Measurements from ENCODE around the gene VASH1. TPM values are rescaled to one million over a fixed set of nuclear protein-coding genes. Genes with fewer than 3 reads are reported as not detected.

Gene VASH1
- total and polyA plus RNA-seq, 2 of the 13 experiments (the other 11 are each of a cell fraction or from before 2014, with no cell fraction given): 0.11 to 0.24 TPM

DNA sequence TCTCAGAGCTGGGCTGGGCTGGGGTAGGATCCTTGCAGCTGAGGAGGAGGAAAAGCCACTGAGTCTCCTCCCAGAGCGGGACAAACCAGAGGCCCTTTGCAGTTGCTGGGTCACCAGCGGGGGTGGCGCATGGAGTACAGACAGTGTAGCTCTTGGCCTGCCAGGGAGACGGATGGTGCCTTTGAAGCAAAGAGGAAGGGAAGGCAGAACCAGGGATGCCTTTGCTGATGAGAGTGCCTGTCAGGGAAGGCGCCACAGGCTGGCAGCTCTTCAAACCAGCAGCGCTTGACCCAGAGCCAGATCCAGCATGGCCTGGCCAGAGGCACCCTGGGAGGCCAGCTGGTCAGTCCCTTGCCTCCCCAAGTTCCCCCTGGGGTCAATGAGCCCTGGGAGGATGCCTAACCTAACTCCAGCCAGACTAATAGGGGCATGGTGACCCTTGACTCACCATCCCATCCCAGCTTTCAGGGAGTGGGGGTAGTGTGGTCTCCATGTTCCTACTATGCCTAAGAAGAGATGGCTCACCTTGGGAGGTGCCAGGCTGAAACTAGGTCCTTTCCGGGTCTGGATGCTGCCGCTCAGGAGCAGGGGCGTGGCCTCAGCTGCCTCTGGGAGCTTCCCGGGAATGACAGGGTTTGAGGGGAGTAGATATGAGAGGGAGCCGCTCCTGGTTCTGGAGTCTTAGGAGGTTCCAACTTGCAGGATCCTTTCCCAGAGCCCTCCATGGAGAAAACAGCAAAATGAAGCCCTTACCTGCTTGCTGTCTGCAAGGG is 19.8 kb downstream of the VASH1 start (continued):
- TF ChIP-seq, protein P1, sequence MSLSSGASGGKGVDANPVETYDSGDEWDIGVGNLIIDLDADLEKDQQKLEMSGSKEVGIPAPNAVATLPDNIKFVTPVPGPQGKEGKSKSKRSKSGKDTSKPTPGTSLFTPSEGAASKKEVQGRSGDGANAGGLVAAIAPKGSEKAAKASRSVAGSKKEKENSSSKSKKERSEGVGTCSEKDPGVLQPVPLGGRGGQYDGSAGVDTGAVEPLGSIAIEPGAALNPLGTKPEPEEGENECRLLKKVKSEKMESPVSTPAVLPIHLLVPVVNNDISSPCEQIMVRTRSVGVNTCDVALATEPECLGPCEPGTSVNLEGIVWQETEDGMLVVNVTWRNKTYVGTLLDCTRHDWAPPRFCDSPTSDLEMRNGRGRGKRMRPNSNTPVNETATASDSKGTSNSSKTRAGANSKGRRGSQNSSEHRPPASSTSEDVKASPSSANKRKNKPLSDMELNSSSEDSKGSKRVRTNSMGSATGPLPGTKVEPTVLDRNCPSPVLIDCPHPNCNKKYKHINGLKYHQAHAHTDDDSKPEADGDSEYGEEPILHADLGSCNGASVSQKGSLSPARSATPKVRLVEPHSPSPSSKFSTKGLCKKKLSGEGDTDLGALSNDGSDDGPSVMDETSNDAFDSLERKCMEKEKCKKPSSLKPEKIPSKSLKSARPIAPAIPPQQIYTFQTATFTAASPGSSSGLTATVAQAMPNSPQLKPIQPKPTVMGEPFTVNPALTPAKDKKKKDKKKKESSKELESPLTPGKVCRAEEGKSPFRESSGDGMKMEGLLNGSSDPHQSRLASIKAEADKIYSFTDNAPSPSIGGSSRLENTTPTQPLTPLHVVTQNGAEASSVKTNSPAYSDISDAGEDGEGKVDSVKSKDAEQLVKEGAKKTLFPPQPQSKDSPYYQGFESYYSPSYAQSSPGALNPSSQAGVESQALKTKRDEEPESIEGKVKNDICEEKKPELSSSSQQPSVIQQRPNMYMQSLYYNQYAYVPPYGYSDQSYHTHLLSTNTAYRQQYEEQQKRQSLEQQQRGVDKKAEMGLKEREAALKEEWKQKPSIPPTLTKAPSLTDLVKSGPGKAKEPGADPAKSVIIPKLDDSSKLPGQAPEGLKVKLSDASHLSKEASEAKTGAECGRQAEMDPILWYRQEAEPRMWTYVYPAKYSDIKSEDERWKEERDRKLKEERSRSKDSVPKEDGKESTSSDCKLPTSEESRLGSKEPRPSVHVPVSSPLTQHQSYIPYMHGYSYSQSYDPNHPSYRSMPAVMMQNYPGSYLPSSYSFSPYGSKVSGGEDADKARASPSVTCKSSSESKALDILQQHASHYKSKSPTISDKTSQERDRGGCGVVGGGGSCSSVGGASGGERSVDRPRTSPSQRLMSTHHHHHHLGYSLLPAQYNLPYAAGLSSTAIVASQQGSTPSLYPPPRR (CRISPR knock-in tag; IDR thresholded peaks at IDR 0.05; ENCODE audit: borderline replicate concordance): no peak
- TF ChIP-seq, protein P2, sequence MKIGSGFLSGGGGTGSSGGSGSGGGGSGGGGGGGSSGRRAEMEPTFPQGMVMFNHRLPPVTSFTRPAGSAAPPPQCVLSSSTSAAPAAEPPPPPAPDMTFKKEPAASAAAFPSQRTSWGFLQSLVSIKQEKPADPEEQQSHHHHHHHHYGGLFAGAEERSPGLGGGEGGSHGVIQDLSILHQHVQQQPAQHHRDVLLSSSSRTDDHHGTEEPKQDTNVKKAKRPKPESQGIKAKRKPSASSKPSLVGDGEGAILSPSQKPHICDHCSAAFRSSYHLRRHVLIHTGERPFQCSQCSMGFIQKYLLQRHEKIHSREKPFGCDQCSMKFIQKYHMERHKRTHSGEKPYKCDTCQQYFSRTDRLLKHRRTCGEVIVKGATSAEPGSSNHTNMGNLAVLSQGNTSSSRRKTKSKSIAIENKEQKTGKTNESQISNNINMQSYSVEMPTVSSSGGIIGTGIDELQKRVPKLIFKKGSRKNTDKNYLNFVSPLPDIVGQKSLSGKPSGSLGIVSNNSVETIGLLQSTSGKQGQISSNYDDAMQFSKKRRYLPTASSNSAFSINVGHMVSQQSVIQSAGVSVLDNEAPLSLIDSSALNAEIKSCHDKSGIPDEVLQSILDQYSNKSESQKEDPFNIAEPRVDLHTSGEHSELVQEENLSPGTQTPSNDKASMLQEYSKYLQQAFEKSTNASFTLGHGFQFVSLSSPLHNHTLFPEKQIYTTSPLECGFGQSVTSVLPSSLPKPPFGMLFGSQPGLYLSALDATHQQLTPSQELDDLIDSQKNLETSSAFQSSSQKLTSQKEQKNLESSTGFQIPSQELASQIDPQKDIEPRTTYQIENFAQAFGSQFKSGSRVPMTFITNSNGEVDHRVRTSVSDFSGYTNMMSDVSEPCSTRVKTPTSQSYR (CRISPR knock-in tag; IDR thresholded peaks at IDR 0.05; ENCODE audit: borderline replicate concordance): no peak
- TF ChIP-seq ZNF777 (CRISPR knock-in tag; IDR thresholded peaks at IDR 0.05) (no peak), HNRNPH1 (optimal IDR thresholded peaks at IDR 0.05; ENCODE audit: low read depth, low read length) (no peak), SSRP1 (CRISPR knock-in tag; IDR thresholded peaks at IDR 0.05) (no peak), KAT2B (IDR thresholded peaks at IDR 0.05; ENCODE audit: borderline replicate concordance, low read depth, low read length) (no peak), HMG20A (CRISPR knock-in tag; IDR thresholded peaks at IDR 0.05; ENCODE audit: borderline replicate concordance) (no peak), CCDC6 (CRISPR knock-in tag; IDR thresholded peaks at IDR 0.05) (no peak), RARG (CRISPR knock-in tag; IDR thresholded peaks at IDR 0.05; ENCODE audit: low read depth) (no peak)
- TF ChIP-seq, protein P3, sequence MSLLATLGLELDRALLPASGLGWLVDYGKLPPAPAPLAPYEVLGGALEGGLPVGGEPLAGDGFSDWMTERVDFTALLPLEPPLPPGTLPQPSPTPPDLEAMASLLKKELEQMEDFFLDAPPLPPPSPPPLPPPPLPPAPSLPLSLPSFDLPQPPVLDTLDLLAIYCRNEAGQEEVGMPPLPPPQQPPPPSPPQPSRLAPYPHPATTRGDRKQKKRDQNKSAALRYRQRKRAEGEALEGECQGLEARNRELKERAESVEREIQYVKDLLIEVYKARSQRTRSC (CRISPR knock-in tag; IDR thresholded peaks at IDR 0.05; ENCODE audit: low read depth): no peak
- TF ChIP-seq, protein P4, sequence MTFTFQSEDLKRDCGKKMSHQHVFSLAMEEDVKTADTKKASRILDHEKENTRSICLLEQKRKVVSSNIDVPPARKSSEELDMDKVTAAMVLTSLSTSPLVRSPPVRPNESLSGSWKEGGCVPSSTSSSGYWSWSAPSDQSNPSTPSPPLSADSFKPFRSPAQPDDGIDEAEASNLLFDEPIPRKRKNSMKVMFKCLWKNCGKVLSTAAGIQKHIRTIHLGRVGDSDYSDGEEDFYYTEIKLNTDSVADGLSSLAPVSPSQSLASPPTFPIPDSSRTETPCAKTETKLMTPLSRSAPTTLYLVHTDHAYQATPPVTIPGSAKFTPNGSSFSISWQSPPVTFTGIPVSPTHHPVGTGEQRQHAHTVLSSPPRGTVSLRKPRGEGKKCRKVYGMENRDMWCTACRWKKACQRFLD (CRISPR knock-in tag; IDR thresholded peaks at IDR 0.05; ENCODE audit: borderline replicate concordance): no peak
- TF ChIP-seq, protein P5, sequence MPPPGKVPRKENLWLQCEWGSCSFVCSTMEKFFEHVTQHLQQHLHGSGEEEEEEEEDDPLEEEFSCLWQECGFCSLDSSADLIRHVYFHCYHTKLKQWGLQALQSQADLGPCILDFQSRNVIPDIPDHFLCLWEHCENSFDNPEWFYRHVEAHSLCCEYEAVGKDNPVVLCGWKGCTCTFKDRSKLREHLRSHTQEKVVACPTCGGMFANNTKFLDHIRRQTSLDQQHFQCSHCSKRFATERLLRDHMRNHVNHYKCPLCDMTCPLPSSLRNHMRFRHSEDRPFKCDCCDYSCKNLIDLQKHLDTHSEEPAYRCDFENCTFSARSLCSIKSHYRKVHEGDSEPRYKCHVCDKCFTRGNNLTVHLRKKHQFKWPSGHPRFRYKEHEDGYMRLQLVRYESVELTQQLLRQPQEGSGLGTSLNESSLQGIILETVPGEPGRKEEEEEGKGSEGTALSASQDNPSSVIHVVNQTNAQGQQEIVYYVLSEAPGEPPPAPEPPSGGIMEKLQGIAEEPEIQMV (CRISPR knock-in tag; IDR thresholded peaks at IDR 0.05; ENCODE audit: low read depth): no peak
